ENCODE results near the gene TBC1D14.
"Not testable (repeated sequence)": the region's sequence is repeated elsewhere in the genome, so short reads cannot be mapped to it uniquely, and the experiment has no call there.

TBC1D14 gene

DNA sequence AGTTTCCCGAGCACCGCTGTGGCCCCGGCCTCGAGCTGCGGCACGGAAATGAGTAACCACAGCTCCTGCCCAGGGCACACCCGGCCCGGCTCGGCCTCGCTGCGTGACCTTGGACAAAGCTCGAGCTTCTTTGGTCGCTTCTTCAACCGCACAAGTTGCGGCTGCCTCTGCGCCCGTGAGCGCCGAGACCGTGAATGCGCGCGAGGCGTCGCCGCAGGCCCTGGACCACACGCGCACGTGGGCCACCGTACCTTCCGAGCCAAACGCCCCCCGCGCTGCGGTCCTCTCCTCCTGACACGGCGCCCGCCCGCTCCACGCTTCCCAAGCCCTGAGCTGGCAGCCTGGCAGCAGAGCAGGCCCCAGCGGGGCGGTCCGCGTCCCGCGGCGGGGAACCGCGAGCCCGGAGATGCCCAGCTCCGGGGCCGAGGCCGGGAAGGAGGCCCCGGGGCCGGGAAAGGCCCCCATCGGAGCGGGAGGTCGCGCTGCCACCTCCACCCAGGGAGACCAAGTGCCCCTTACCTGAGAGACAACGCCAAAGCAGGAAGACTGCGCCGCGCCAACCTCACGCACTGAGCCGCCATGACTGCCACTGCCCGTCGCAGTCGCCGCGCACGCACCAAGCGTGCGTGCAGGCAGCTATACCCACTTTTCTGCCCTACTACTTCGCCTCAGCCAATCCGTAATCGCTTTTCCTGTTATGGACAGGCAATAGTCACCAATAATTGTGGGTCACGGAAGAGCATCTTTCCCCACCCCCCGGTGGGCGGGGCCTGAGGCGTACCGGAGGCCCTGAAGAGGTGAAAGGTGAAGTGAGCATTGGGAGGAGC lies 158.0 kb downstream of the TBC1D14 start, which contains the start of gene GRPEL1:
Gene GRPEL1, minus strand, starts transcription at position 613 of the 827 bp plus-strand sequence. Its CDS starts 32 bp downstream, at position 581.
- DNase-seq, result peak; percentile 86

DNA sequence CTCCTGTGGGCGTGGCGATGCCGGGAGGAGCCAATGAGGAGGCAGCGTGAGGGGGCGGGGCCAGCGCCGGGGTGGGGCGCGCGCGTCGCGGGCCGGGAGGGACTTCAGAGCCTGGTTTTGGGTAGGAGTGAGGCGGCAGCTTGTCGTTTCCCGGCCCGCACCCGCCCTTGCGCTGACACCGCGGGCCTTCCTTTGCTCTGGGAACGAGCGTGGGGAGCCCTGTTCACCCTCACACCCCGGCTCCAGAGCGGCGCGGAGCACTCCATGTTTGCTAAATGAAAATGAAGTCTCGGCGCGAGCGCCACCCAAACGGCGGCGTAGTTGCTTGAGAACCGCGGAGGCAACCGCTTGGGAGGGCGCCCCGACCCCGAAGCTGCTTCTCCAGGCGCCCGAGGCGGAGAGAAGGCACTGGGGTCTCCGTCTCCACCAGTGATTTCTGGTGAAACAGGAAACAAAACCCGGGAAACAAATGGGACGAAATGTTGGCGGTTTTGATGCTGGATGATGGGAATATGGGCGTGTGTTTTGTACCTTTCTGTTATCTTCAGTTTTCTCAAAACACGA lies 158.7 kb downstream of the TBC1D14 start:
- DNase-seq, result no peak

DNA sequence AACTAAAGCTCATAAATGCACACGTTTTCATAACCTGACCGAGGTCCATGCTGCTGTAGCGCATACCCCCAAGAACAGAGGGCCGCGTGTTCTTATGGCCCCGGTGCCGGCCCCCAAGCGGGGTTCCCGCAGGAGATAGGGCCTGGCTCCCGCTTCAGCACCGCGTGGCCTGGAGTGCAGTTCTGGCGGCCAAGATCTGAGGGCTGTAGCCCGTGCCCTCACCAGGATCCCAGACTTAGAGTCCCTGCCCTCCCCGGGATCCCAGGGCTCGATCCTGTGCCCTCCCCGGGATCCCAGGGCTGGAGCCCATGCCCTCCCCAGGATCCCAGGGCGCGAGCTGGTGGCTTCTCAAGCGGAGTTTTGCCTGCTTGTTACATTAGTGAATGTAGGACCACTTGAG lies 159.3 kb downstream of the TBC1D14 start:
- no peak for DNase-seq

DNA sequence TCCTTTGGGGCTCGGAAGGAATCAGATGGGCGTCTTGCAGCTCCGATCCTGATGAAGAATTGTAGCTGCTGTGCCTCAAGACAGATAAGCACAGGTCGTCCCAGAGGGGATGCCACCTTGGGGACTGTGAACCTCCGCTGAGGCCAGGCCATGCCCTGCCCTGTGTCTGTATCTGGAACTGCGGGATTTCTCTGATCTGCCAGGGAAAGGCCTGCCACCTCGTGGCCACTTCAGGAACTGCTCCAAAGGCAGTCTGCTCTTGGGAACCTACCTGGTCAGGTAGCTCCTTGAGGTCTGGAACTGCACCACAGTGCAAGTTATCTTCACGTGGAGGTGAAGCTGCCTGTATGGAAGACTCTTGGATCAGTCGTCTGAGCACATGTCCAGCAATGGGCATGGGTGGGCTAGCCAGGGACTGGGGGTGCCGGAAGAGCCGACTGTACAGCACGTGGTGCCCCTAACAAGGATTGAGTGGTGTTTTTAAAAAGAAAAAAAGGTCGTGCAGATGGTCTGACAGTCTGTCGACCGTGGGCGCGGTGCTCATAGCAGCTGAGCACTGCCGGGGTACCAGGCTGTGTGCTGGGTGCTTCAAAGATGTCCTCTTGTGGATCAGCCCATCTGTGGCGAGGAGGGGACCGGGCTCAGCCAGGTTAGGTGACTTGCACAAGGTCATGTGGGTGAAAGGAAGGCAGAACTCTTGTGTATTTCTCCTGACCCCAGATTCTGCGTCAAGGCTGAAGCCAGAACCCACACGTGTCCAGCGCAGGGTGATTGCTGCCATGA lies 161.3 kb downstream of the TBC1D14 start:
- peak; percentile 51 for DNase-seq

DNA sequence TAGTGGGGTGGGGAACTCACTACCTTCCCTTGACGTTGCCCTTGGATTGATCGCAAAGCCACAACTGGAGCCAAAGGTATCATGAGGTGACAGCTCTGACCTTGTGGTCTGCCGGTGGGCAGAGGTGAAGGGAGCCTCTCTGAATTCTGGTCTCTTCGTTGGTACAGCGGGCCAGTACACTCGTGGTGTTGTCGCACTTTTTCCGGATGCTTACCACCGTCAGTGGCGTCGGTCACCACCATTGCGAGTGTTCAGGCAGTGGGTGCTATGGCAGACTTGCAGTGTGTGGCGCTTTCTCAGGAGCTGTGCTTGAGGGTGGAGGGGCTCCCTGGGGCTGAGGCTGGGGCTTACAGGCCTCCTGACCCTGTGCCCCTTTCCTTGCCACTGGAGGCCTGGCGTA lies 163.4 kb downstream of the TBC1D14 start:
- DNase-seq, result no peak

DNA sequence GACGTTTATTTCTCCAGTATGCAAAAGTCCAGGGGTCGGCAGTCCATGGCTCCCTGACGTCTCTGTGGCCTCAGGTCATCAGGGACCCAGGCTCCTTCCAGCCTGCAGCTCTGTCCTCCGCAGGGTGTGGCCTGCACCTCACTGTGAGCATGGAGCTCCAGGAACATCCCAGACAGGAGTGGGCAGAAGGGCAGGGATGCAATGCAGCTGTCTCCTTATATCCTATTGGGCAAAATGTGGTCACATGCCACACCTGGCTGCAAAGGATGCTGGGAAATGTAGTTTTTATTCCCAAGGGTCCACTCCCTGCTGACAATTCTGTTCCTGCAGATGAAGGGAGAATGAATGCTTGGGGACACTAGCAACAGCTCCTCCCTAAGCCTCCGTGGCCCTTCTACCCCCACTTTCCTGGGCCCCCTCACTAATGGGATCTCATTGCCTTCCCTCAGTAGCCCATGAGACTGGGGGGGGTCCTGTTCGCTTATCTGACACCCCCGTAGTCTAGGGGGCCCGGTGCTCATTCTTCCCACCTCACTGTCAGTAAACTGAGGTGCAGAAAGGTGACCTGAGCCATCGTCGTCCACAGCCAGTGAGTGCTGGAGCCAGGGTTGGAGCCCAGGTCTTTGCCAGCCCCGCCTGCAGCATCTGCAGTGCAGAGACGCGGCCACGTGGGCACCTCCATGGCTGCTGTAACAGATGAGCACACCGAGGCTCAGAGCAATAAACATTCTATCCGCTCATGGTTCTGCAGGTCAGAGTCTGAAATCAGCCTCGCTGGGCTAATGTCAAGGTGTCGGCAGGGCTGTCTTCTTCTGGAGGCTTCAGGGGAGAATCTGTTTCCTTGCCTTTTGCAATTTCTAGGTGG lies 164.1 kb downstream of the TBC1D14 start:
- peak; percentile 47 for DNase-seq

DNA sequence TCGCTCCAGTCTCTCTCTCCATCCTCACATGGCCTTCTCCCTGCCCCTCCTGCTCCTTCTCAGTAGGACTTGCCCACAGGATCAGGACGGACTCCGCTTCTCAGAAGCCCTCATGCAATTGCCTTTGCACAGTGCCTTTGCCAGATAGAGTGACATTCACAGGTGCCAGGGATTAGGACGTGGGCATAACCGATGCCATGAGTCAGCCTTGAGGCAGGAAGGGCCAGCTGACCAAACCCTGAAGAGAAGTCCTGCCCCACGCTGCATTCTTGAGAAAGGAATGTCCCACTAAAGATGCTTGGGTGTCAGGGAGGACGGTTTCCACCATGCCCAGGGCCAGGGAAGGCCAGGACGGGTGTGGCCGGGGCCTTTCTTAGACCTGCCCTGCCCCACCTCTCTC lies 164.8 kb downstream of the TBC1D14 start:
- DNase-seq, result no peak

DNA sequence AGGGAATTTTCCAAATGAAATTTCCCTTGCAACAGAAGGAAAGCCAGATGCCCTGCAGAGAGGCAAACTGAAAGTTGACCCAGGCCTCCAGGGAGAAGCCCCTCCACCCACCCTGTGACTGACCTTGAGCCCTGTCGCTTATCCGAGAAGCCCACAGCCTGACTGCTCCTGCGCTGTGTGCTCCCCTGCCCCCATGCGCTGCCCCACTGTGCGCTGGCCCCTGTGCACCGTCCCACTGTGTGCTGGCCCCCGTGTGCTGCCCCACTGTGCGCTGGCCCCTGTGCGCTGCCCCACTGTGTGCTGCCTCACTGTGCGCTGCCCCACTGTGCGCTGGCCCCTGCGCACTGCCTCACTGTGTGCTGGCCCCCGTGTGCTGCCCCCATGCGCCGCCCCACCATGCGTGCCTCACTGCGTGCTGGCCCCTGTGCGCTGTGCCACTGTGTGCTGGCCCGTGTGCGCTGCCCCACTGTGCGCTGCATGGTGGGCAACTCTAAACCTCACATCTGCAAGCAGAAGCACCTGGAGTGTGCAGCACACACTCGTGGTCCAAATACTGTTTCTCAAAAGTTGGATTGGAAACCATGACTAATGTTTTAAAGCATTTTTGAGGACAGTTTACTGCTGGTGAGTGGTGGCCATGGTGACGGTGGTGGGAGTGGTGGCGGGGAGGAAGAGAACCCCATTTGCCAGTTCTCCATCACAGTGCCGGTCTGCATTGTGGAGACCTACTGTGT lies 166.5 kb downstream of the TBC1D14 start:
- DNase-seq, result no peak

DNA sequence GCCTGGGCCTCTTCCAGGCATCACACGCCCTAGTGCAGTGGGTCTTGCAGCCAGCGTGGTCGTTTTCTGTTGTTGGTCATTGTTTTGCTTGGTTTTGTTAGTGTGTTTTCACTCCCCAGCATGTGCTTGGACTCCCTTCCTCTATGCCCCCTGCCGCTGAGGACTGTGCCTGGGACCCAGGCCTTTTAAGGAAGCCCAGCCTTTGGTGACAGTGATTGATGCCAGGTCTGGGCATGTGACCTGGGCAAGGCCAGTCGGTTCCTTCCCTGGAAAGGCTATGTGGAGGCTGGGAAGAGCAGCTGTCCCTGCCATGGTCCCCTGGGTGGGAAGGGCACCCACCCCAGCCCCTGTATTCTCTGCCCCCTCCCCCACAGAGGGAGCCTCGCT lies 167.1 kb downstream of the TBC1D14 start:
- no peak for DNase-seq

DNA sequence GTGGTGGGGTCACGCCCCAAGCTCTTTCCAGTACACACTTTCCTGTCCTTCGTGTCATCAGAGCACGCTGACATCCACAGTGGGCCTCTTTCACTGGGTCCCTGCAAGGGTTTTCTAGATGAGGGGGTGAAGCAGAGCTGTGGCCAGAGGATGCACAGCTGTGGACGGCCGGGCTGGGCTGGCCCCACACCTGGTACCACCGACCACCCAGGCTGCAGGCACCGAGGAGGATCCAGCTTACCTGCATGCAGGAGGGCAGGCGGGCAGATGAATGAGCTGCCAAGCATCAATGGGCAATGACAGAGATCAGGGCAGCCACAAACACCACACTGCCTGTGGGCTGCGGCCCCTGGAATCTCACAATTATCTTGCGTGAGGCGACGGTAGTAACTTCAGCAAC lies 167.7 kb downstream of the TBC1D14 start:
- DNase-seq, result no peak

DNA sequence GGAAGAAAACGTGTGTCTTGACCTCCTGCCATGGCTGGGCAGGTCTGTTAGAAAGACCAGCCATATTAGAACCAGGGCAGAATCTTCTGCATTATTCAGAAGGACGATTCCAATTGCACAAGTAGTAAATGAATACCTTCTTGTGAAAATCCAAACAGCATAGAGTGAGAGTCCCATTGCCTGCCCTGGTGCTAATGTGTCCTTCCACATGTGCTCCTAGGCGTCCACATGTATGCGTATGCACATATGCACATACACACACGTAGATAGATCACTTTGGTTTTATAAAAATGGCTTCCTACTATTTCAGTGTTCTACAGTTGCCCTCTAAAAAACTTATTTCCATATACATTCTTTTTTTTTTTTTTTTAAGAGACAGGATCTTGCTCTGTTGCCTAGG lies 168.4 kb downstream of the TBC1D14 start:
- no peak for DNase-seq

DNA sequence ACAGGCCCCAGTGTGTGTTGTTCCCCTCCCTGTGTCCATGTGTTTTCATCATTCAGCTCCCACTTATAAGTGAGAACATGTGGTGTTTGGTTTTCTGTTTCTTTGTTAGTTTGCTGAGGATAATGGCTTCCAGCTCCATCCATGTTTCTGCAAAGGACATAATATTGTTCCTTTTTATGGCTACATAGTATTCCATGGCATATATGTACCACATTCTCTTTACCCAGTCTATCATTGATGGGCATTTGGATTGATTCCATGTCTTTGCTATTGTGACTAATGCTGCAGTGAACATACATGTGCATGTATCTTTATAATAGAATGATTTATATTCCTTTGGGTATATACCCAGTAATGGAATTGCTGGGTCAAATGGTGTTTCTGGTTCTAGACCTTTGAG lies 169.9 kb downstream of the TBC1D14 start:
- not testable (repeated sequence) for DNase-seq

DNA sequence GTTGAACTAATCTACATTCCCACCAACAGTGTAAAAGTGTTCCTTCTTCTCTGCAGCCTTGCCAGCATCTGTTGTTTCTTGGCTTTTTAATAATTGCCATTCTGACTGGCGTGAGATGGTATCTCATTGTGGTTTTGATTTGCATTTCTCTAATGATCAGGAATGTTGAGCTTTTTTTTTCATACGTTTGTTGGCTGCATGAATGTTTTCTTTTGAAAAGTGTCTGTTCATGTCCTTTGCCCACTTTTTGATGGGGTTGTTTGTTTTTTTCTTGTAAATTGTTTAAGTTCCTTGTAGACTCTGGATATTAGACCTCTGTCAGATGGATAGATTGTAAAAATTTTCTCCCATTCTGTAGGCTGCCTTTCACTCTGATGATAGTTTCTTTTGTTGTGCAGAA lies 170.3 kb downstream of the TBC1D14 start:
- DNase-seq, result not testable (repeated sequence)

All from NCI-H2171 (cell line).